ENCODE data around the gene ACOXL. TPM values are rescaled to one million over a fixed set of nuclear protein-coding genes. Genes with fewer than 3 reads are reported as not detected.
A peak's percentile ranks its signal among the peaks of the same experiment; 100 is the strongest.

Gene ACOXL
- total and polyA plus RNA-seq, 2 donors: 0.38 to 0.41 TPM

GRCh38 chr2:111052621-111053020 is 320.2 kb downstream of the ACOXL start:
- H3K4me3 ChIP-seq (ENCODE audit: low read length in 2 of 2): no peak overlapping the region
- no peaks in the 10 kb centered on the region for H3K27me3 ChIP-seq (ENCODE audit: control insufficient read depth in 2 of 2, insufficient read depth in 1 of 2, low read length in 1 of 2)
- H3K9me3 ChIP-seq (ENCODE audit: control insufficient read depth in 2 of 2, insufficient read depth in 1 of 2, low read length in 1 of 2): no peaks in the 10 kb centered on the region
- no peak overlapping the region for H3K27ac ChIP-seq (ENCODE audit: low read depth in 1 of 2, low read length in 1 of 2)
- H3K4me1 ChIP-seq (ENCODE audit: control insufficient read depth in 2 of 2, insufficient read depth in 2 of 2, low read length in 2 of 2): peaks cover 10 to 34% of the 10 kb centered on the region in 2 donors
- DNase-seq (ENCODE audit: low read depth in 6 of 9, low spot score in 9 of 9): no peak
- no peaks in the 10 kb centered on the region for H3K36me3 ChIP-seq (ENCODE audit: control insufficient read depth in 2 of 2, insufficient read depth in 2 of 2, low read length in 1 of 2)
- 95% methylated on average over 6 of the region's 6 CpGs for WGBS

- 94% methylated on average over 1 of the region's 1 CpG for WGBS
These were observed 320.9 kb downstream of the ACOXL start for GRCh38 chr2:111053266-111053665.

GRCh38 chr2:111053825-111054515 is 321.6 kb downstream of the ACOXL start:
- Histone ChIP-seq H3K9me3 (ENCODE audit: control insufficient read depth in 2 of 2, insufficient read depth in 1 of 2, low read length in 1 of 2) (no peaks in the 10 kb centered on the region), H3K27ac (ENCODE audit: low read depth in 1 of 2, low read length in 1 of 2) (no peak overlapping the region), H3K4me1 (ENCODE audit: control insufficient read depth in 2 of 2, insufficient read depth in 2 of 2, low read length in 2 of 2) (peaks cover 10 to 34% of the 10 kb centered on the region in 2 donors), H3K27me3 (ENCODE audit: control insufficient read depth in 2 of 2, insufficient read depth in 1 of 2, low read length in 1 of 2) (no peaks in the 10 kb centered on the region), H3K4me3 (ENCODE audit: low read length in 2 of 2) (no peak overlapping the region), H3K36me3 (ENCODE audit: control insufficient read depth in 2 of 2, insufficient read depth in 2 of 2, low read length in 1 of 2) (no peaks in the 10 kb centered on the region)
- WGBS: 98% methylated on average over 5 of the region's 5 CpGs
- no peak for DNase-seq (ENCODE audit: low read depth in 6 of 9, low spot score in 9 of 9)

More at GRCh38 chr2:111053266-111053665, 320.9 kb downstream of the ACOXL start:
- Histone ChIP-seq H3K4me3 (ENCODE audit: low read length in 2 of 2) (no peak overlapping the region), H3K27ac (ENCODE audit: low read depth in 1 of 2, low read length in 1 of 2) (no peak overlapping the region), H3K36me3 (ENCODE audit: control insufficient read depth in 2 of 2, insufficient read depth in 2 of 2, low read length in 1 of 2) (no peaks in the 10 kb centered on the region), H3K27me3 (ENCODE audit: control insufficient read depth in 2 of 2, insufficient read depth in 1 of 2, low read length in 1 of 2) (no peaks in the 10 kb centered on the region), H3K4me1 (ENCODE audit: control insufficient read depth in 2 of 2, insufficient read depth in 2 of 2, low read length in 2 of 2) (peaks cover 10 to 34% of the 10 kb centered on the region in 2 donors), H3K9me3 (ENCODE audit: control insufficient read depth in 2 of 2, insufficient read depth in 1 of 2, low read length in 1 of 2) (no peaks in the 10 kb centered on the region)
- no peak for DNase-seq (ENCODE audit: low read depth in 6 of 9, low spot score in 9 of 9)

GRCh38 chr2:111054791-111055691 is 322.7 kb downstream of the ACOXL start:
- DNase-seq (ENCODE audit: low read depth in 6 of 9, low spot score in 9 of 9): peak in 1 of 9 donors; percentile 43
- Histone ChIP-seq H3K36me3 (ENCODE audit: control insufficient read depth in 2 of 2, insufficient read depth in 2 of 2, low read length in 1 of 2) (no peaks in the 10 kb centered on the region), H3K27ac (ENCODE audit: low read depth in 1 of 2, low read length in 1 of 2) (no peak overlapping the region), H3K4me1 (ENCODE audit: control insufficient read depth in 2 of 2, insufficient read depth in 2 of 2, low read length in 2 of 2) (peaks cover 4 to 26% of the 10 kb centered on the region in 2 donors), H3K9me3 (ENCODE audit: control insufficient read depth in 2 of 2, insufficient read depth in 1 of 2, low read length in 1 of 2) (peaks cover 0 to 1% of the 10 kb centered on the region in 2 donors), H3K27me3 (ENCODE audit: control insufficient read depth in 2 of 2, insufficient read depth in 1 of 2, low read length in 1 of 2) (no peaks in the 10 kb centered on the region), H3K4me3 (ENCODE audit: low read length in 2 of 2) (no peak overlapping the region)
- 83% methylated on average over 8 of the region's 8 CpGs for WGBS

DNA sequence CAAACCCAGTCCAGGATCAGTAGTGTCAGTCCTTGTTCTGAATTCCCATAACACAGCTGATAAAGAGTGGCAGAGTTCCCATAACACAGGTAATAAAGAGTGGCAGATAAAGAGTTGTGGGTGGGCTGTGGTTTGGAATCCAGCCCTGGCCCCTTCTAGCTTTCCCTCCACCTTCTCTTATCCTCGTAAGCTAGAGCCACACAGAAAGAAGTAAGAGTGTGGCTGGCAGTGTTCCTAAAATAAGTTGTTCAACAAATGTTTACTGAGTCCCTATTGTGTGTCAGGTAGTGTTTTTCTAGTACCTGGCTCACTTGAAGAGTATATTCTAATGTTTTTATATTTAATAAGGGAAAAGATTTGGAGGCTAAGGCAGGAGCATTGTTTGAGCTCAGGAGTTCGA is 323.4 kb downstream of the ACOXL start:
- Histone ChIP-seq H3K4me3 (ENCODE audit: low read length in 2 of 2) (no peak overlapping the region), H3K36me3 (ENCODE audit: control insufficient read depth in 2 of 2, insufficient read depth in 2 of 2, low read length in 1 of 2) (no peaks in the 10 kb centered on the region), H3K27ac (ENCODE audit: low read depth in 1 of 2, low read length in 1 of 2) (no peak overlapping the region), H3K27me3 (ENCODE audit: control insufficient read depth in 2 of 2, insufficient read depth in 1 of 2, low read length in 1 of 2) (no peaks in the 10 kb centered on the region), H3K4me1 (ENCODE audit: control insufficient read depth in 2 of 2, insufficient read depth in 2 of 2, low read length in 2 of 2) (peaks cover 2 to 19% of the 10 kb centered on the region in 2 donors), H3K9me3 (ENCODE audit: control insufficient read depth in 2 of 2, insufficient read depth in 1 of 2, low read length in 1 of 2) (peaks cover 0 to 5% of the 10 kb centered on the region in 2 donors)
- 75% methylated on average over 2 of the region's 2 CpGs for WGBS
- no peak for DNase-seq (ENCODE audit: low read depth in 6 of 9, low spot score in 9 of 9)

GRCh38 chr2:111057045-111057444 is 324.7 kb downstream of the ACOXL start:
- Histone ChIP-seq H3K4me3 (ENCODE audit: low read length in 2 of 2) (no peak overlapping the region), H3K36me3 (ENCODE audit: control insufficient read depth in 2 of 2, insufficient read depth in 2 of 2, low read length in 1 of 2) (no peaks in the 10 kb centered on the region), H3K27ac (ENCODE audit: low read depth in 1 of 2, low read length in 1 of 2) (no peak overlapping the region), H3K4me1 (ENCODE audit: control insufficient read depth in 2 of 2, insufficient read depth in 2 of 2, low read length in 2 of 2) (peaks cover 2 to 14% of the 10 kb centered on the region in 2 donors), H3K9me3 (ENCODE audit: control insufficient read depth in 2 of 2, insufficient read depth in 1 of 2, low read length in 1 of 2) (peaks cover 0 to 5% of the 10 kb centered on the region in 2 donors), H3K27me3 (ENCODE audit: control insufficient read depth in 2 of 2, insufficient read depth in 1 of 2, low read length in 1 of 2) (no peaks in the 10 kb centered on the region)
- 95% methylated on average over 5 of the region's 5 CpGs for WGBS
- DNase-seq (ENCODE audit: low read depth in 6 of 9, low spot score in 9 of 9): no peak

GRCh38 chr2:111057721-111058120 is 325.3 kb downstream of the ACOXL start:
- H3K27me3 ChIP-seq (ENCODE audit: control insufficient read depth in 2 of 2, insufficient read depth in 1 of 2, low read length in 1 of 2): no peaks in the 10 kb centered on the region
- H3K36me3 ChIP-seq (ENCODE audit: control insufficient read depth in 2 of 2, insufficient read depth in 2 of 2, low read length in 1 of 2): no peaks in the 10 kb centered on the region
- no peak overlapping the region for H3K4me3 ChIP-seq (ENCODE audit: low read length in 2 of 2)
- peaks cover 2 to 12% of the 10 kb centered on the region in 2 donors for H3K4me1 ChIP-seq (ENCODE audit: control insufficient read depth in 2 of 2, insufficient read depth in 2 of 2, low read length in 2 of 2)
- H3K27ac ChIP-seq (ENCODE audit: low read depth in 1 of 2, low read length in 1 of 2): no peak overlapping the region
- WGBS: 86% methylated on average over 9 of the region's 9 CpGs
- DNase-seq (ENCODE audit: low read depth in 6 of 9, low spot score in 9 of 9): no peak
- peaks cover 0 to 5% of the 10 kb centered on the region in 2 donors for H3K9me3 ChIP-seq (ENCODE audit: control insufficient read depth in 2 of 2, insufficient read depth in 1 of 2, low read length in 1 of 2)

GRCh38 chr2:111058264-111058663 is 325.9 kb downstream of the ACOXL start:
- no peaks in the 10 kb centered on the region for H3K27me3 ChIP-seq (ENCODE audit: control insufficient read depth in 2 of 2, insufficient read depth in 1 of 2, low read length in 1 of 2)

GRCh38 chr2:111061191-111061590 is 328.8 kb downstream of the ACOXL start:
- Histone ChIP-seq H3K4me1 (ENCODE audit: control insufficient read depth in 2 of 2, insufficient read depth in 2 of 2, low read length in 2 of 2) (no peaks in the 10 kb centered on the region), H3K9me3 (ENCODE audit: control insufficient read depth in 2 of 2, insufficient read depth in 1 of 2, low read length in 1 of 2) (peaks cover 0 to 5% of the 10 kb centered on the region in 2 donors), H3K4me3 (ENCODE audit: low read length in 2 of 2) (no peak overlapping the region), H3K36me3 (ENCODE audit: control insufficient read depth in 2 of 2, insufficient read depth in 2 of 2, low read length in 1 of 2) (no peaks in the 10 kb centered on the region), H3K27ac (ENCODE audit: low read depth in 1 of 2, low read length in 1 of 2) (no peak overlapping the region), H3K27me3 (ENCODE audit: control insufficient read depth in 2 of 2, insufficient read depth in 1 of 2, low read length in 1 of 2) (no peaks in the 10 kb centered on the region)
- 97% methylated on average over 1 of the region's 1 CpG for WGBS
- DNase-seq (ENCODE audit: low read depth in 6 of 9, low spot score in 9 of 9): no peak

More at GRCh38 chr2:111058264-111058663, 325.9 kb downstream of the ACOXL start:
- no peak for DNase-seq (ENCODE audit: low read depth in 6 of 9, low spot score in 9 of 9)
- peaks cover 2 to 12% of the 10 kb centered on the region in 2 donors for H3K4me1 ChIP-seq (ENCODE audit: control insufficient read depth in 2 of 2, insufficient read depth in 2 of 2, low read length in 2 of 2)
- no peak overlapping the region for H3K4me3 ChIP-seq (ENCODE audit: low read length in 2 of 2)
- H3K36me3 ChIP-seq (ENCODE audit: control insufficient read depth in 2 of 2, insufficient read depth in 2 of 2, low read length in 1 of 2): no peaks in the 10 kb centered on the region
- 72% methylated on average over 5 of the region's 5 CpGs for WGBS
- no peak overlapping the region for H3K27ac ChIP-seq (ENCODE audit: low read depth in 1 of 2, low read length in 1 of 2)
- peaks cover 0 to 5% of the 10 kb centered on the region in 2 donors for H3K9me3 ChIP-seq (ENCODE audit: control insufficient read depth in 2 of 2, insufficient read depth in 1 of 2, low read length in 1 of 2)
